K562 (cell line): ENCODE measurements around the gene TMEM164. TPM values are rescaled to one million over a fixed set of nuclear protein-coding genes. Genes with fewer than 3 reads are reported as not detected.

Experiments used
- CREB3L1 ChIP-seq: fragments of 450-650 bp; IDR thresholded peaks from 2 replicates; pipeline ENCODE4 v1.6.1; 2014; ENCODE audit warnings: low read depth, mild to moderate bottlenecking, moderate library complexity, borderline replicate concordance
- DPF2 ChIP-seq: fragments of 450-650 bp; IDR thresholded peaks from 2 replicates; pipeline ENCODE4 v1.6.1; 2016
- FOXK2 ChIP-seq, 2 experiments: fragments of 450-650 bp; IDR thresholded peaks in 1 of 2; conservative IDR thresholded peaks in 1 of 2; 2 replicates each; pipeline ENCODE4 v1.6.1; 2016; ENCODE audit warnings: low read depth in 2 of 2, mild to moderate bottlenecking in 1 of 2
- GTF2B ChIP-seq: IDR thresholded peaks from 2 replicates; pipeline ENCODE4 v1.6.1; 2011; ENCODE audit not compliant: insufficient read length; ENCODE audit errors: extremely low read depth
- HMGN3 ChIP-seq: IDR thresholded peaks from 2 replicates; pipeline ENCODE4 v1.6.1; 2011; ENCODE audit warnings: borderline replicate concordance, low read depth, mild to moderate bottlenecking, mixed read lengths, low read length; ENCODE audit not compliant: insufficient read length; ENCODE audit errors: extremely low read depth
- MTA1 ChIP-seq: fragments of 450-650 bp; IDR thresholded peaks from 2 replicates; pipeline ENCODE4 v1.6.1; 2017; ENCODE audit warnings: borderline replicate concordance
- RB1 ChIP-seq: fragments of 450-650 bp; IDR thresholded peaks from 2 replicates; pipeline ENCODE4 v1.6.1; 2017; ENCODE audit warnings: low read depth, mild to moderate bottlenecking
- TEAD1 ChIP-seq, 2 experiments: fragments of 450-650 bp in 1 of 2; sonication (generic) in 1 of 2; formaldehyde crosslinking; IDR thresholded peaks; 2 replicates each; pipeline versions ENCODE4 v1.4.0 to v1.8.0; 2020 to 2022; ENCODE audit warnings: mild to moderate bottlenecking in 2 of 2, missing genetic modification reagents in 1 of 2
- YY1 ChIP-seq, 3 experiments: IDR thresholded peaks; 2 replicates each; pipeline ENCODE4 v1.6.1; 2011; ENCODE audit warnings: low read length in 2 of 3, mild to moderate bottlenecking in 2 of 3, moderate library complexity in 2 of 3, borderline replicate concordance in 1 of 3, control low read depth in 1 of 3, low read depth in 1 of 3; ENCODE audit not compliant: insufficient read depth in 3 of 3, insufficient replicate concordance in 2 of 3, control insufficient read depth in 1 of 3, insufficient read length in 1 of 3; ENCODE audit errors: extremely low read depth in 1 of 3
- ZFP36 ChIP-seq: fragments of 150-350 bp; IDR thresholded peaks from 2 replicates; pipeline ENCODE4 v1.6.1; 2018; ENCODE audit warnings: low read length, low read depth; ENCODE audit not compliant: partially characterized antibody
- ZNF592 ChIP-seq: fragments of 450-650 bp; IDR thresholded peaks from 2 replicates; pipeline ENCODE4 v1.6.1; 2017; ENCODE audit warnings: antibody characterized with exemption, mild to moderate bottlenecking
- polyA plus RNA-seq, 8 experiments: library from polyadenylated mRNA; depleted of rRNA in 4 of 8; stranded (reverse) in 5 of 8; unstranded in 3 of 8; fragments of >200 nt; fragmentation: Nextera tagmentation in 2 of 8; fragmentation: Illumina TruSeq in 1 of 8; extraction: Ambion mirVana in 2 of 8; extraction: Trizol in 1 of 8; gene quantifications; 2 replicates each; pipeline versions ENCODE4 v1.2.1 to v1.2.3, GENCODE V29; 2011 to 2014; ENCODE audit warnings: inconsistent platforms in 1 of 8, missing spikeins in 1 of 8
- total RNA-seq, 7 experiments: library from RNA; depleted of rRNA in 6 of 7; stranded (reverse); fragments of >200 nt in 6 of 7; fragmentation: Illumina TruSeq in 2 of 7; extraction: Trizol in 2 of 7; gene quantifications; 2 replicates each; pipeline versions ENCODE4 v1.2.1 to v1.2.3, GENCODE V29; 2011 to 2021; ENCODE audit warnings: low replicate concordance in 1 of 7
- TF ChIP-seq, protein P1 (sequence below): fragments of 200-800 bp; sonication (Bioruptor generic); IDR thresholded peaks from 2 replicates; pipeline ENCODE4 v1.6.1; 2017; ENCODE audit warnings: missing genetic modification characterization, missing compliant biosample characterization
- TF ChIP-seq, protein P2 (sequence below): sonication (generic); formaldehyde crosslinking; IDR thresholded peaks from 2 replicates; pipeline ENCODE4 v1.8.0; 2023; ENCODE audit warnings: mild to moderate bottlenecking, missing genetic modification reagents

Gene TMEM164
- total and polyA plus RNA-seq, 9 of the 15 experiments (the other 6 are each of a cell fraction or from before 2014, with no cell fraction given) = 2.4 to 57.3 (median 23.1) TPM

- no peak for TF ChIP-seq RB1
- TF ChIP-seq CREB3L1 = no peak
- TF ChIP-seq MTA1 = 0 out of 2 replicates have a peak, but pooled peaks have one; percentile 20
- peak; percentile 47 for TF ChIP-seq ZFP36
- TF ChIP-seq, protein P1, sequence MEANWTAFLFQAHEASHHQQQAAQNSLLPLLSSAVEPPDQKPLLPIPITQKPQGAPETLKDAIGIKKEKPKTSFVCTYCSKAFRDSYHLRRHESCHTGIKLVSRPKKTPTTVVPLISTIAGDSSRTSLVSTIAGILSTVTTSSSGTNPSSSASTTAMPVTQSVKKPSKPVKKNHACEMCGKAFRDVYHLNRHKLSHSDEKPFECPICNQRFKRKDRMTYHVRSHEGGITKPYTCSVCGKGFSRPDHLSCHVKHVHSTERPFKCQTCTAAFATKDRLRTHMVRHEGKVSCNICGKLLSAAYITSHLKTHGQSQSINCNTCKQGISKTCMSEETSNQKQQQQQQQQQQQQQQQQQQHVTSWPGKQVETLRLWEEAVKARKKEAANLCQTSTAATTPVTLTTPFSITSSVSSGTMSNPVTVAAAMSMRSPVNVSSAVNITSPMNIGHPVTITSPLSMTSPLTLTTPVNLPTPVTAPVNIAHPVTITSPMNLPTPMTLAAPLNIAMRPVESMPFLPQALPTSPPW (CRISPR knock-in tag) = peak; percentile 35; the same call in 1 of the 2 replicates
- TF ChIP-seq YY1 (IDR thresholded peaks at IDR 0.05; ENCODE audit: borderline replicate concordance in 1 of 3, control insufficient read depth in 1 of 3, extremely low read depth in 1 of 3, insufficient read depth in 3 of 3, insufficient read length in 1 of 3, insufficient replicate concordance in 2 of 3, low read depth in 1 of 3, low read length in 2 of 3) = peak in 1 of 3 experiments; percentile 72
- TF ChIP-seq GTF2B = no peak
- TF ChIP-seq, protein P2, sequence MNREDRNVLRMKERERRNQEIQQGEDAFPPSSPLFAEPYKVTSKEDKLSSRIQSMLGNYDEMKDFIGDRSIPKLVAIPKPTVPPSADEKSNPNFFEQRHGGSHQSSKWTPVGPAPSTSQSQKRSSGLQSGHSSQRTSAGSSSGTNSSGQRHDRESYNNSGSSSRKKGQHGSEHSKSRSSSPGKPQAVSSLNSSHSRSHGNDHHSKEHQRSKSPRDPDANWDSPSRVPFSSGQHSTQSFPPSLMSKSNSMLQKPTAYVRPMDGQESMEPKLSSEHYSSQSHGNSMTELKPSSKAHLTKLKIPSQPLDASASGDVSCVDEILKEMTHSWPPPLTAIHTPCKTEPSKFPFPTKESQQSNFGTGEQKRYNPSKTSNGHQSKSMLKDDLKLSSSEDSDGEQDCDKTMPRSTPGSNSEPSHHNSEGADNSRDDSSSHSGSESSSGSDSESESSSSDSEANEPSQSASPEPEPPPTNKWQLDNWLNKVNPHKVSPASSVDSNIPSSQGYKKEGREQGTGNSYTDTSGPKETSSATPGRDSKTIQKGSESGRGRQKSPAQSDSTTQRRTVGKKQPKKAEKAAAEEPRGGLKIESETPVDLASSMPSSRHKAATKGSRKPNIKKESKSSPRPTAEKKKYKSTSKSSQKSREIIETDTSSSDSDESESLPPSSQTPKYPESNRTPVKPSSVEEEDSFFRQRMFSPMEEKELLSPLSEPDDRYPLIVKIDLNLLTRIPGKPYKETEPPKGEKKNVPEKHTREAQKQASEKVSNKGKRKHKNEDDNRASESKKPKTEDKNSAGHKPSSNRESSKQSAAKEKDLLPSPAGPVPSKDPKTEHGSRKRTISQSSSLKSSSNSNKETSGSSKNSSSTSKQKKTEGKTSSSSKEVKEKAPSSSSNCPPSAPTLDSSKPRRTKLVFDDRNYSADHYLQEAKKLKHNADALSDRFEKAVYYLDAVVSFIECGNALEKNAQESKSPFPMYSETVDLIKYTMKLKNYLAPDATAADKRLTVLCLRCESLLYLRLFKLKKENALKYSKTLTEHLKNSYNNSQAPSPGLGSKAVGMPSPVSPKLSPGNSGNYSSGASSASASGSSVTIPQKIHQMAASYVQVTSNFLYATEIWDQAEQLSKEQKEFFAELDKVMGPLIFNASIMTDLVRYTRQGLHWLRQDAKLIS (CRISPR knock-in tag) = no peak
- TF ChIP-seq HMGN3 = peak; percentile 68
- no peak for TF ChIP-seq FOXK2 (conservative IDR thresholded peaks at IDR 0.05 in 1 of 2, IDR thresholded peaks at IDR 0.05 in 1 of 2; ENCODE audit: low read depth in 2 of 2)
- TF ChIP-seq DPF2 = peak; percentile 96
- TF ChIP-seq TEAD1 (CRISPR knock-in tag; IDR thresholded peaks at IDR 0.05) = 0 out of 4 replicates have a peak, but pooled peaks of 1 of the 2 experiments have one; percentile 37
- peak; percentile 83 for TF ChIP-seq ZNF592
Measured at GRCh38 chrX:110178179-110178865, 175.4 kb downstream of the TMEM164 start (continued).
